ENCODE results near the gene ANXA11. TPM values are rescaled to one million over a fixed set of nuclear protein-coding genes. Genes with fewer than 3 reads are reported as not detected.
A peak's percentile ranks its signal among the peaks of the same experiment; 100 is the strongest.

ANXA11 gene
- total RNA-seq, 1 experiment from 2014 or later: 181 TPM

GRCh38 chr10:80186364-80187012 is 18.8 kb downstream of the ANXA11 start:
- ChIA-PET CTCF (no interaction called here), POLR2A (no interaction called here), RAD21 (ENCODE audit: low non-redundant PET in 1 of 2, low total read pairs in 2 of 2, uncharacterized antibody in 2 of 2, unreplicated experiment in 2 of 2) (no interaction called here)
- BruUV-seq (replicated peaks): no TSS peak
- no peak for DNase-seq (ENCODE audit: low read depth, low spot score)
- H4K20me1 ChIP-seq (ENCODE audit: insufficient read depth): peaks cover 28% of the 10 kb centered on the region
- no peak overlapping the region for H3K4me3 ChIP-seq (replicated peaks in 1 of 2; ENCODE audit: low read depth in 1 of 2, low read length in 2 of 2)
- H3K27me3 ChIP-seq (ENCODE audit: insufficient read depth, low read length): no peaks in the 10 kb centered on the region
- ATAC-seq: peak; percentile 66
- peaks cover 0 to 43% of the 10 kb centered on the region in 2 experiments; a peak in 2 of 4 replicates for H3K4me1 ChIP-seq (ENCODE audit: control insufficient read depth in 1 of 2, insufficient read depth in 2 of 2, low read length in 2 of 2)
- intact Hi-C loops (cut with micrococcal nuclease): no loop called here
- H3K36me3 ChIP-seq (ENCODE audit: control insufficient read depth in 1 of 2, insufficient read depth in 2 of 2, low read length in 2 of 2): peaks cover 0 to 12% of the 10 kb centered on the region in 2 experiments; a peak in 1 of 4 replicates
- H3K9me3 ChIP-seq (ENCODE audit: control insufficient read depth in 1 of 2, insufficient read depth in 1 of 2, low read depth in 1 of 2, low read length in 2 of 2): no peaks in the 10 kb centered on the region
- no peaks in the 10 kb centered on the region for H3K9me2 ChIP-seq (ENCODE audit: insufficient read depth)
- TF ChIP-seq POLR2A (IDR thresholded peaks at IDR 0.05; ENCODE audit: borderline replicate concordance, extremely low read depth, insufficient read depth, insufficient read length): no peak
- TF ChIP-seq CEBPB (IDR thresholded peaks at IDR 0.05; ENCODE audit: low read depth): no peak
- TF ChIP-seq EZH2phosphoT487 (IDR thresholded peaks at IDR 0.05; ENCODE audit: borderline replicate concordance): no peak
- H3K79me2 ChIP-seq (ENCODE audit: insufficient read depth, low read length): peaks cover 100% of the 10 kb centered on the region
- H2AFZ ChIP-seq (ENCODE audit: low read depth, low read length, poor library complexity, severe bottlenecking): no peak overlapping the region
- no peak overlapping the region for H3K27ac ChIP-seq (ENCODE audit: low read depth, low read length)
- no peak overlapping the region for H3K4me2 ChIP-seq (ENCODE audit: low read length)
- no peak overlapping the region for H3K9ac ChIP-seq (ENCODE audit: low read length)

- BruUV-seq (replicated peaks): no TSS peak
- H3K9me2 ChIP-seq (ENCODE audit: insufficient read depth): no peaks in the 10 kb centered on the region
- H3K79me2 ChIP-seq (ENCODE audit: insufficient read depth, low read length): peaks cover 100% of the 10 kb centered on the region
- DNase-seq (ENCODE audit: low read depth, low spot score): no peak
- ChIA-PET POLR2A (no interaction called here), CTCF (no interaction called here), RAD21 (ENCODE audit: low non-redundant PET in 1 of 2, low total read pairs in 2 of 2, uncharacterized antibody in 2 of 2, unreplicated experiment in 2 of 2) (no interaction called here)
- no peaks in the 10 kb centered on the region for H3K27me3 ChIP-seq (ENCODE audit: insufficient read depth, low read length)
- H3K4me2 ChIP-seq (ENCODE audit: low read length): no peak overlapping the region
- peaks cover 32% of the 10 kb centered on the region for H4K20me1 ChIP-seq (ENCODE audit: insufficient read depth)
- no peak overlapping the region for H3K4me3 ChIP-seq (replicated peaks in 1 of 2; ENCODE audit: low read depth in 1 of 2, low read length in 2 of 2)
- ATAC-seq: no peak
- peaks cover 0 to 38% of the 10 kb centered on the region in 2 experiments; a peak in 2 of 4 replicates for H3K4me1 ChIP-seq (ENCODE audit: control insufficient read depth in 1 of 2, insufficient read depth in 2 of 2, low read length in 2 of 2)
- no peak overlapping the region for H3K27ac ChIP-seq (ENCODE audit: low read depth, low read length)
- intact Hi-C loops (cut with micrococcal nuclease): no loop called here
- H3K36me3 ChIP-seq (ENCODE audit: control insufficient read depth in 1 of 2, insufficient read depth in 2 of 2, low read length in 2 of 2): peaks cover 0 to 12% of the 10 kb centered on the region in 2 experiments; a peak in 1 of 4 replicates
- H3K9me3 ChIP-seq (ENCODE audit: control insufficient read depth in 1 of 2, insufficient read depth in 1 of 2, low read depth in 1 of 2, low read length in 2 of 2): no peaks in the 10 kb centered on the region
- no peak overlapping the region for H3K9ac ChIP-seq (ENCODE audit: low read length)
- H2AFZ ChIP-seq (ENCODE audit: low read depth, low read length, poor library complexity, severe bottlenecking): no peak overlapping the region
- TF ChIP-seq EGR1 (IDR thresholded peaks at IDR 0.05; ENCODE audit: low read depth) (no peak), ZNF274 (IDR thresholded peaks at IDR 0.05; ENCODE audit: low read depth, low read length) (no peak), POLR2A (IDR thresholded peaks at IDR 0.05; ENCODE audit: borderline replicate concordance, extremely low read depth, insufficient read depth, insufficient read length) (no peak), CBX3 (IDR thresholded peaks at IDR 0.05; ENCODE audit: low read depth) (no peak), FOSL1 (IDR thresholded peaks at IDR 0.05; ENCODE audit: low read depth) (no peak), MAX (IDR thresholded peaks at IDR 0.05) (no peak), ZBTB33 (IDR thresholded peaks at IDR 0.05; ENCODE audit: extremely low read depth, insufficient replicate concordance, low read length) (no peak), ZFX (IDR thresholded peaks at IDR 0.05) (no peak), EZH2phosphoT487 (IDR thresholded peaks at IDR 0.05; ENCODE audit: borderline replicate concordance) (no peak), EZH2 (IDR thresholded peaks at IDR 0.05) (no peak), YY1 (IDR thresholded peaks at IDR 0.05; ENCODE audit: extremely low read depth, insufficient replicate concordance, low read depth, low read length) (no peak), SP1 (IDR thresholded peaks at IDR 0.05; ENCODE audit: low read depth) (no peak)
Measured at GRCh38 chr10:80185578-80186299, 19.6 kb downstream of the ANXA11 start.

Data from HCT116 (cell line).